ENCODE results near the gene NUP62CL.

The NUP62CL gene

DNA sequence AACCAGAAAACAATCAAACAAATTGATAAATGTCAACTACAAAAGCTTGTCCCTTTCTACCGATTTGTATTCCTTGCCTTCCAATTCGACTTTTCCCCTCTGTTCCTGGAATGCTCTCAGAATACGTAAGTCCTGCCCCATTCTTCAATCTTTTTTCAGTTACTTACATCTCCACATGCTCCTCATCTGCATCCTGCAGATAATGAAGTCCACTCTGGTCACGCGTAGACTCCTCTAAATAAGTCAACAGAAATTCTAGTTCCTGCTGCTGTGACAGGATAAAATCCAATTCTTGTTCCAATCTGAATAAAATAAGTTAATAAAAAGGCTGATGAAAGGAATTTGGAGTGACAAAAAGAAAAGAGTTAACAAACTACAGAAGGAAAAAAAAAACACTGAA, 53.2 kb downstream of the NUP62CL start:
- DNase-seq (ENCODE audit: low read depth in 2 of 2): no peak

GRCh38 chrX:107146670-107147069, 59.6 kb downstream of the NUP62CL start:
- DNase-seq (ENCODE audit: low read depth in 2 of 2): no peak

- no peak for DNase-seq (ENCODE audit: low read depth in 2 of 2)
Observed at GRCh38 chrX:107135965-107136307, 70.3 kb downstream of the NUP62CL start.

GRCh38 chrX:107135049-107135964, 70.9 kb downstream of the NUP62CL start:
- no peak for DNase-seq (ENCODE audit: low read depth in 2 of 2)

DNA sequence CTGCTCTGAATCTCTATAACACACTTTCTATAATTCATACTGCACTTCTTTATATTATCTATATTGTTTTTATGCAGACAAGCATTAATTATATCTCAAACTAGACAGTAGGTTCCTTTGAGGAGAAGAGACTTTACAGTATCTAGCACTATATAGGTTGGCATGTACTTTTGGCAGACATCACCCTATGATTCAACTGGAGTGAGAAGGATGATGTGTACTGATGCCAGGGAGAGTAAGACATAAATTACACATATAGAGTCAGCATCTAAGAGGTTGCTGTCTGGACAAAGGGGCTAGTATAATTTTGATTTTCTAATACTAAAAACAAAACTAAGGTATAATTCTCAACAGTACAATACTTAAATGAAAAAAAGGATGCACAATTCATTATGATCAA, 82.5 kb downstream of the NUP62CL start:
- DNase-seq (ENCODE audit: low read depth in 2 of 2): no peak

- no peak for DNase-seq (ENCODE audit: low read depth in 2 of 2)
Observed at GRCh38 chrX:107119283-107119682, 87.0 kb downstream of the NUP62CL start.

DNA sequence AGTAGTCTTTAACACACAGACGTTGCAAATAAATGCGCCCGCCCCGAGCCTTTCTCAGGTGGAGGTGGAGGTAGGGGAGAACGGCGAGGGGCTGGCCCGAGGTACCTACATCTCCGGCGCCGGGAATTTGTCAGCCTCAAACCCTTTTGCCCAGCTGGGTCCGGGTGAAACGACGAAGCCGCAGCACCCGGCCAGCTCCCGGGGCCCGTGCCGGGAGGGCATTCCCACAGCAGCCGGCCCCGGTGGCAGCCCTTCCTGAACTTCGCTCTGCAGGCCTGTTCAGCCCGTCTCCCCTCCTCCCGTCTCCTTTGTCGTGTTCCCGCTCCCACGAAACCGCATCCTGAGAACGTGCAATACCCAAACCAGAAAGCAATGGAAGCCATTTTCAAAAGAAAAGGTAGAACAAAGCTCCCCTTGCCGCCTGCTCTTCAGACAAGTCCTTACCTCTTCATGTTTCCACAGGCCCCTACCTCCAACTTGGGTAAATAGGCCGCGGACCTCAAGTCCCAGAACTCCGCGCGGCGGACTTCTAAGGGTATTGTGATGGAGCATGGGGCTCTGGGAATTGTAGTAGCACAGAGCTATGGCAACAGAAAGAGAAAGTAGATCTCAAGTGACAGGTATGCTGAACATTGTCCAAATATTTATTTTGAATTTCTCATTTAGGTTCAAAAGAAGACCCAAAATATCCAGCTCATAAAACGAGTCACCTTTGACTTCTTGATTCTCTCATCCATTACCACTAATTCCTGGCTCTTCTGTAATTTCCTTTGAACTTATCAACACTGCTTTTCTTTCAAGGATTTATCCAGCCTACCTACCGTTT, 87.7 kb downstream of the NUP62CL start, which contains the start of gene RBM41:
RBM41 (minus strand) TSS at position 501 of the 826 bp plus-strand sequence; CDS start at position 452, 49 bp downstream.
- DNase-seq (ENCODE audit: low read depth in 2 of 2): peak; percentile 43 to 47

DNA sequence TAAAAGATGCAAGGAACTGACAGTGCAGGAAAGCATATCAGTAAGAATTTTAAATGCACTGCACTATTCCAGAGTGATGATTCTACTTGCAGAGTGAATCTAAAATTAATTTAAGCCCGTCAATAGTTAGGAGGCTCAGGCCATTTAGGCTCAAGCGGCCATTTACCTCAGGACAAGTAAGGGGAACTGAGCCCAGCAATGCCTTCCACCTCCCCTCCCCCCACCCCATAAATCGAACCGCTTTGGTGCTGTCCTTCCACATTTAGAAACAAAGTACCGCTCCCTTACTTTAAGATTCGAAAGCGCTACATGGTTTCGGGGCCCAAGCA, 88.3 kb downstream of the NUP62CL start:
- DNase-seq (ENCODE audit: low read depth in 2 of 2): no peak

DNA sequence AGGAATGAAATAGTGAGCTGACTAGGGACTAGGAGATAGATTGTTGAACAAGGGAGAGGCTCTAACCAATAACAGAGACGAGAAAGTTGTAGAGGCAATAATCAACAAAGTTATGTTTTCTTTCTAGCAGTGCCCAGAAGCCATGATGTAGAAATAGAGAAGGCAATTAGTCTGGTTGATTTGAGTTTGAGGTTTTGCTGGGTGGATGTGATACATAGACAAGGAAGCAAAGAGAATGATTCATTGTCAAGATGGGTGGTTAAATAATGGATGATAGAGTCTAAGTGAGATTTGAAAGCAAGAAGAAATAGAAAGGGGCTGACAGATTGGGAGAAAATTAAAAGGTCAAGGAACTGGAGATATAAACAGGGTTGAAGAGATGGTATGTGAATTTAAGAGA, 98.8 kb downstream of the NUP62CL start:
- DNase-seq (ENCODE audit: low read depth in 2 of 2): no peak

- DNase-seq (ENCODE audit: low read depth in 2 of 2): no peak
Observed at GRCh38 chrX:107102980-107103379, 103.3 kb downstream of the NUP62CL start.

GRCh38 chrX:107076158-107076557, 130.1 kb downstream of the NUP62CL start:
- no peak for DNase-seq (ENCODE audit: low read depth in 2 of 2)
